Measurements from ENCODE around the gene PAM. TPM values are rescaled to one million over a fixed set of nuclear protein-coding genes. Genes with fewer than 3 reads are reported as not detected.

The PAM gene
- total RNA-seq, 1 experiment from 2014 or later, result 142 TPM

- intact Hi-C loops (cut with micrococcal nuclease; ENCODE audit: unreplicated experiment), result loop anchor here (5.0 kb wide), 1 partner anchor 52 kb away; no protein-coding TSS in a partner anchor
- Mint-ChIP-seq H3K27ac (ENCODE audit: unreplicated experiment) (no peak overlapping the region), H3K27me3 (ENCODE audit: unreplicated experiment) (no peaks in the 10 kb centered on the region), H3K4me3 (ENCODE audit: low read depth, unreplicated experiment) (no peak overlapping the region), H3K36me3 (ENCODE audit: insufficient read depth, unreplicated experiment) (no peaks in the 10 kb centered on the region), H3K9me3 (ENCODE audit: low read depth, unreplicated experiment) (no peaks in the 10 kb centered on the region), H3K4me1 (ENCODE audit: low read depth, unreplicated experiment) (peaks cover 16% of the 10 kb centered on the region)
- TF ChIP-seq CTCF (IDR thresholded peaks at IDR 0.05; ENCODE audit: unreplicated experiment), result no peak
- no peak for DNase-seq
- no TSS peak for BruUV-seq (replicated peaks)
- CTCF ChIA-PET, result no interaction called here
These were observed 164.0 kb downstream of the PAM start for GRCh38 chr5:102918986-102919610.

- no peak for TF ChIP-seq CTCF (IDR thresholded peaks at IDR 0.05; ENCODE audit: unreplicated experiment)
- intact Hi-C loops (cut with micrococcal nuclease; ENCODE audit: unreplicated experiment), result no loop called here
- Mint-ChIP-seq H3K4me1 (ENCODE audit: low read depth, unreplicated experiment) (peaks cover 16% of the 10 kb centered on the region), H3K36me3 (ENCODE audit: insufficient read depth, unreplicated experiment) (no peaks in the 10 kb centered on the region), H3K27me3 (ENCODE audit: unreplicated experiment) (no peaks in the 10 kb centered on the region), H3K9me3 (ENCODE audit: low read depth, unreplicated experiment) (no peaks in the 10 kb centered on the region), H3K27ac (ENCODE audit: unreplicated experiment) (no peak overlapping the region), H3K4me3 (ENCODE audit: low read depth, unreplicated experiment) (no peak overlapping the region)
- no peak for DNase-seq
- CTCF ChIA-PET, result interaction anchor here (1.0 kb wide), 1 partner anchor 239 kb away, joined by 3 read pairs; no protein-coding TSS in a partner anchor
- BruUV-seq (replicated peaks), result no TSS peak
These were observed 165.7 kb downstream of the PAM start for GRCh38 chr5:102920762-102921161.

GRCh38 chr5:102921341-102922044 is 166.4 kb downstream of the PAM start:
- Mint-ChIP-seq H3K27ac (ENCODE audit: unreplicated experiment) (no peak overlapping the region), H3K9me3 (ENCODE audit: low read depth, unreplicated experiment) (no peaks in the 10 kb centered on the region), H3K36me3 (ENCODE audit: insufficient read depth, unreplicated experiment) (no peaks in the 10 kb centered on the region), H3K4me3 (ENCODE audit: low read depth, unreplicated experiment) (no peak overlapping the region), H3K27me3 (ENCODE audit: unreplicated experiment) (no peaks in the 10 kb centered on the region), H3K4me1 (ENCODE audit: low read depth, unreplicated experiment) (peaks cover 16% of the 10 kb centered on the region)
- DNase-seq, result no peak
- intact Hi-C loops (cut with micrococcal nuclease; ENCODE audit: unreplicated experiment), result no loop called here
- no peak for TF ChIP-seq CTCF (IDR thresholded peaks at IDR 0.05; ENCODE audit: unreplicated experiment)
- no TSS peak for BruUV-seq (replicated peaks)
- CTCF ChIA-PET, result interaction anchor here (0.7 to 1.0 kb wide), 2 partner anchors 24 to 240 kb away, joined by 3 read pairs; no protein-coding TSS in a partner anchor

GRCh38 chr5:102922111-102922720 is 167.1 kb downstream of the PAM start:
- no peak overlapping the region for H3K27ac Mint-ChIP-seq (ENCODE audit: unreplicated experiment)
- no peak for TF ChIP-seq CTCF (IDR thresholded peaks at IDR 0.05; ENCODE audit: unreplicated experiment)
- intact Hi-C loops (cut with micrococcal nuclease; ENCODE audit: unreplicated experiment), result no loop called here
- no peaks in the 10 kb centered on the region for H3K9me3 Mint-ChIP-seq (ENCODE audit: low read depth, unreplicated experiment)
- no peak overlapping the region for H3K4me3 Mint-ChIP-seq (ENCODE audit: low read depth, unreplicated experiment)
- H3K4me1 Mint-ChIP-seq (ENCODE audit: low read depth, unreplicated experiment), result peaks cover 16% of the 10 kb centered on the region
- CTCF ChIA-PET, result interaction anchor here (0.7 to 1.0 kb wide), 2 partner anchors 23 to 241 kb away, joined by 3 read pairs; no protein-coding TSS in a partner anchor
- H3K27me3 Mint-ChIP-seq (ENCODE audit: unreplicated experiment), result no peaks in the 10 kb centered on the region
- no peak for DNase-seq
- BruUV-seq (replicated peaks), result no TSS peak
- no peaks in the 10 kb centered on the region for H3K36me3 Mint-ChIP-seq (ENCODE audit: insufficient read depth, unreplicated experiment)
